SU-DHL-6 (cell line): ENCODE data around the gene ANKRD13B.

Experiments
- H2AFZ ChIP-seq: fragments of 200-600 bp; sonication (generic); 2 replicates; pipeline ENCODE4 v1.6.1; 2014; ENCODE audit warnings: low read depth, mild to moderate bottlenecking, moderate library complexity, mixed read lengths, antibody characterized with exemption, low read length; ENCODE audit not compliant: severe bottlenecking
- H3F3A ChIP-seq: fragments of 200-600 bp; shearing (Covaris generic); 2 replicates; pipeline ENCODE4 v1.6.0; 2016; ENCODE audit warnings: antibody characterized with exemption, mild to moderate bottlenecking; ENCODE audit not compliant: insufficient read depth
- H3K27ac ChIP-seq: fragments of 200-600 bp; sonication (generic); 2 replicates; pipeline ENCODE4 v1.5.1; 2016; ENCODE audit warnings: low read depth, mild to moderate bottlenecking, low read length, moderate library complexity, mixed read lengths
- H3K27me3 ChIP-seq: fragments of 200-600 bp; sonication (generic), shearing (Covaris generic); 2 replicates; pipeline ENCODE4 v1.6.0; 2014; ENCODE audit warnings: mild to moderate bottlenecking, low read length
- H3K36me3 ChIP-seq: fragments of 200-600 bp; sonication (generic); 2 replicates; pipeline ENCODE4 v1.6.1; 2014; ENCODE audit warnings: mild to moderate bottlenecking, low read length, mixed read lengths
- H3K4me2 ChIP-seq: fragments of 300-600, 200-600 bp; shearing (Covaris generic), sonication (generic); 2 replicates; pipeline ENCODE4 v1.6.0; 2014; ENCODE audit warnings: low read length, low read depth, mild to moderate bottlenecking; ENCODE audit not compliant: poor library complexity, severe bottlenecking
- H3K4me3 ChIP-seq: fragments of 200-600 bp; sonication (generic); 2 replicates; pipeline ENCODE4 v1.5.1; 2014; ENCODE audit warnings: antibody characterized with exemption, low read length, mild to moderate bottlenecking, mixed read lengths; ENCODE audit not compliant: insufficient read depth, poor library complexity, severe bottlenecking
- H3K79me2 ChIP-seq: fragments of 200-600 bp; sonication (generic); 2 replicates; pipeline ENCODE4 v1.6.1; 2014; ENCODE audit warnings: mild to moderate bottlenecking, low read length, moderate library complexity; ENCODE audit not compliant: insufficient read depth
- H3K9ac ChIP-seq: fragments of 200-600 bp; sonication (generic); 2 replicates; pipeline ENCODE4 v1.7.0; 2014; ENCODE audit warnings: mild to moderate bottlenecking, low read length
- H3K9me2 ChIP-seq: fragments of 200-600 bp; sonication (generic); replicated peaks from 2 replicates; pipeline ENCODE4 v1.6.1; 2014; ENCODE audit warnings: low read length; ENCODE audit not compliant: insufficient read depth
- H3K9me3 ChIP-seq: fragments of 200-600 bp; sonication (generic); 2 replicates; pipeline ENCODE4 v1.6.1; 2014; ENCODE audit warnings: low read length, mixed read lengths; ENCODE audit not compliant: insufficient read depth
- H4K20me1 ChIP-seq: fragments of 200-600 bp; sonication (generic); 2 replicates; pipeline ENCODE4 v1.6.1; 2014; ENCODE audit warnings: low read depth, mild to moderate bottlenecking, antibody characterized with exemption, low read length, moderate library complexity, mixed read lengths
- CTCF ChIP-seq: fragments of 200-600 bp; sonication (generic); IDR thresholded peaks from one replicate; pipeline ENCODE4 v1.5.1; 2017; ENCODE audit warnings: antibody characterized with exemption, mild to moderate bottlenecking, low read length, moderate library complexity; ENCODE audit not compliant: insufficient read depth, poor library complexity, severe bottlenecking
- EZH2phosphoT487 ChIP-seq: fragments of 200-600 bp; sonication (generic), shearing (Covaris generic); conservative IDR thresholded peaks from 2 replicates; pipeline ENCODE4 v1.6.1; 2018; ENCODE audit warnings: mild to moderate bottlenecking, antibody characterized with exemption, low read length, moderate library complexity, mixed read lengths

The ANKRD13B gene

DNA sequence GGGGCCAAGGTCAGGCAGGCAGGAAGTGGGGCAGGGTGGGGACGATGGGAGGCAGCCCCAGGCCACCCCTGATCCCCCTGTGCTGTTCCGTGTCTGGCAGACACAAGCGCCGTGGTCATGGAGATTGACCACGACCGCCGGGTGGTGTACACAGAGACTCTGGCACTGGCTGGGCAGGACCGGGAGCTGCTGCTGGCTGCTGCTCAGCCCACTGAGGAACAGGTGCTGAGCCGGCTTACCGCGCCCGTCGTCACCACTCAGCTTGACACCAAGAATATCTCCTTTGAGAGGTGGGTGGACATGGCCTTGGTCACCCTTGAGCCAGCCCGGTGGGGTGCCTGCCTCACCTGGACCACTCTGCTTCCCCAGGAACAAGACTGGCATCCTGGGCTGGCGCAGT, 16.1 kb downstream of the ANKRD13B start:
- Histone ChIP-seq H3K79me2 (0 out of 2 replicates have a peak, but pooled peaks cover 2% of the 10 kb centered on the region), H3K4me2 (no peak overlapping the region), H4K20me1 (no peaks in the 10 kb centered on the region), H3K27me3 (no peaks in the 10 kb centered on the region), H3F3A (no peaks in the 10 kb centered on the region), H3K9ac (no peak overlapping the region), H2AFZ (no peak overlapping the region), H3K9me2 (no peaks in the 10 kb centered on the region), H3K4me3 (no peak overlapping the region), H3K9me3 (no peaks in the 10 kb centered on the region), H3K36me3 (no peaks in the 10 kb centered on the region), H3K27ac (no peak overlapping the region)
- no peak for TF ChIP-seq EZH2phosphoT487
- no peak for TF ChIP-seq CTCF

DNA sequence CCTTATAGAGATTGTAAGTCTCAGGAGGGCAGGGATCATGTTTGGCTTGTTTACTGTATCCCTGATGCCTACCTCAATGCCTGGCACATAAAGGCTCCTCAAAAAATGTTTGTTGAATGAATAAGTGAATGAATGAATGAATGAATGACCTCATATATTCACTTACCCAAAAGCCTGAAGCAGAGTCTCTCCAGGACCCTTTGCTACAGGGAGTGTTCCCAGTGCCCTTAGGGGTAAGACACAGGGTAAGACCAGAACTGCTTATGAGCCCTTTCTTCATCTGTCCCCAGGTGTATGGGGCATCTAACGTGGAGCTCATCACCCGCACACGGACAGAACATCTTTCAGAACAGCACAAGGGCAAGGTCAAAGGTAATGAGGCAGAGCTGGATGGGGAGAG, 17.5 kb downstream of the ANKRD13B start:
- TF ChIP-seq EZH2phosphoT487: no peak
- TF ChIP-seq CTCF: no peak
- Histone ChIP-seq H4K20me1 (no peaks in the 10 kb centered on the region), H3K36me3 (no peaks in the 10 kb centered on the region)

GRCh38 chr17:29611351-29612093, 18.6 kb downstream of the ANKRD13B start:
- Histone ChIP-seq H3K9ac (no peak overlapping the region), H3K4me3 (no peak overlapping the region)

More for the DNA sequence above, 17.5 kb downstream of the ANKRD13B start:
- no peak overlapping the region for H3K27ac ChIP-seq
- no peak overlapping the region for H3K9ac ChIP-seq
- H3K27me3 ChIP-seq: no peaks in the 10 kb centered on the region
- no peaks in the 10 kb centered on the region for H3K79me2 ChIP-seq
- no peaks in the 10 kb centered on the region for H3K9me2 ChIP-seq
- H3K4me3 ChIP-seq: no peak overlapping the region
- no peaks in the 10 kb centered on the region for H3F3A ChIP-seq
- H3K4me2 ChIP-seq: no peak overlapping the region
- no peak overlapping the region for H2AFZ ChIP-seq
- H3K9me3 ChIP-seq: no peaks in the 10 kb centered on the region

More at GRCh38 chr17:29611351-29612093, 18.6 kb downstream of the ANKRD13B start:
- Histone ChIP-seq H3K27me3 (no peaks in the 10 kb centered on the region), H3F3A (no peaks in the 10 kb centered on the region), H3K9me2 (no peaks in the 10 kb centered on the region), H4K20me1 (no peaks in the 10 kb centered on the region), H3K36me3 (no peaks in the 10 kb centered on the region), H3K4me2 (no peak overlapping the region), H3K27ac (no peak overlapping the region), H3K9me3 (no peaks in the 10 kb centered on the region), H3K79me2 (no peaks in the 10 kb centered on the region), H2AFZ (no peak overlapping the region)
- no peak for TF ChIP-seq EZH2phosphoT487
- TF ChIP-seq CTCF: no peak
